ENCODE results near the gene SPRY2.

SPRY2 gene

DNA sequence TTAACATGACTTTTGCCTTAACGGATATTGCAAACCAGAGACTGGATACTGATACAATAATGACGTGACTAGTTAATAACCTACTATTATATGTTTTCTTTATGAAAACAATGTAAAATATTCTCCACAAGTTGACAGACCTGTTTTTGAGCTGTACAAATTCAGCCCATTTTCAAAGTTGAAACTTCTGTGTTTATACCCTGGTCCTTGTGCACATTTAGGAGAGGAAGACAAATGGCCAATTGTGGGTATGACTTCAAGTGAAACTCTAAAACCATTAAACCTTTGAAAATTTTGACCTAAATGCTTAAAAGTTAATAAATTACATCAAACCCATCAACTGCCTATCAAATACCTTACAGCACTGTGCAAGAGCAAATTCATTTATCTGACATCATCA lies 8.9 kb downstream of the SPRY2 start:
- Mint-ChIP-seq H3K27me3 (no peaks in the 10 kb centered on the region), H3K4me3 (no peak overlapping the region), H3K27ac (ENCODE audit: low read depth) (no peak overlapping the region), H3K9me3 (no peaks in the 10 kb centered on the region), H3K36me3 (ENCODE audit: insufficient read depth) (no peaks in the 10 kb centered on the region), H3K4me1 (no peaks in the 10 kb centered on the region)
- ATAC-seq (replicated peaks; ENCODE audit: extremely low read depth, poor library complexity, severe bottlenecking), result no peak
- DNase-seq (ENCODE audit: low spot score in 2 of 2), result no peak

DNA sequence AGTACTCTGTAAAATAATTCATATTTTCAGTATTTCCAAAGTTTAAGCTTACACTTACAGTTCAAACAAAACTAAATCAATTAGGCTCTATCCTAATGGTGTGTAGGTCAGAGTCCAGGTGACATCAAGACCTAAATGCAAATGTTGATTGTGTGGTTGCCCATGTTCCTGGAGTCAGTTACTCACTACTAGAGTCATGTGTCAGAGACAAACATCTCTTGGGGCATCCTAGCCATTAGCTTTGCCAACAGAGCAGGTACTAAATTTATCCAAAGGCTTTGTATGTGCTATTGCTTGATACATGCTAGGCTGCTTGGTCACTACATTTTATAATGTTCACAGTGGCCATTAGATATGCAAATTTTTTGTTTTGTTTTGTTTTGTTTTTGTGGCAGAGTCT lies 11.7 kb downstream of the SPRY2 start:
- no peak overlapping the region for H3K4me3 Mint-ChIP-seq
- H3K9me3 Mint-ChIP-seq, result no peaks in the 10 kb centered on the region
- ATAC-seq (replicated peaks; ENCODE audit: extremely low read depth, poor library complexity, severe bottlenecking), result no peak
- H3K36me3 Mint-ChIP-seq (ENCODE audit: insufficient read depth), result no peaks in the 10 kb centered on the region
- DNase-seq (ENCODE audit: low spot score in 2 of 2), result no peak
- no peaks in the 10 kb centered on the region for H3K27me3 Mint-ChIP-seq
- H3K27ac Mint-ChIP-seq (ENCODE audit: low read depth), result no peak overlapping the region
- H3K4me1 Mint-ChIP-seq, result no peaks in the 10 kb centered on the region

DNA sequence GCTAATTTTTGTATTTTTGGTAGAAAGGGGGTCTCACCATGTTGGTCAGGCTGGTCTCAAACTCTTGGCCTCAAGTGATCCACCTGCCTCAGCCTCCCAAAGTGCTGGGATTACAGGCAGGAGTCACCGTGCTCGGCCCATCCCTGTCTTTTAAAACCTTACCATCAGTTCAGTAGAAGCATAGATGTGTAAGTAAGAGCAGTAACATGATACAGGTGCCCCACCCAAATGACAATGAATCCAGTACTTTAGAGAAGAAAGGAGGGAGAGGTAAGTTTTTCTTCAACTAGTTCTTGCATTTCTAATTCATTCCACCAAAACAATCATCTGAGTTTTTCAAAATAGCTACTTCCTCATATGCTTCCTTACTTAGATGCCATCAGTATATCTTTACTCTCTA lies 21.9 kb downstream of the SPRY2 start:
- DNase-seq (ENCODE audit: low spot score in 2 of 2) (no peak), ATAC-seq (replicated peaks; ENCODE audit: extremely low read depth, poor library complexity, severe bottlenecking) (no peak)
- Mint-ChIP-seq H3K4me1 (no peaks in the 10 kb centered on the region), H3K27ac (ENCODE audit: low read depth) (no peak overlapping the region), H3K36me3 (ENCODE audit: insufficient read depth) (no peaks in the 10 kb centered on the region), H3K27me3 (no peaks in the 10 kb centered on the region), H3K4me3 (no peak overlapping the region), H3K9me3 (no peaks in the 10 kb centered on the region)

GRCh38 chr13:80314711-80315653 lies 25.9 kb downstream of the SPRY2 start:
- Mint-ChIP-seq H3K4me3 (no peak overlapping the region), H3K27me3 (no peaks in the 10 kb centered on the region), H3K9me3 (no peaks in the 10 kb centered on the region), H3K36me3 (ENCODE audit: insufficient read depth) (no peaks in the 10 kb centered on the region), H3K4me1 (no peaks in the 10 kb centered on the region), H3K27ac (ENCODE audit: low read depth) (no peak overlapping the region)
- no peak for ATAC-seq (replicated peaks; ENCODE audit: extremely low read depth, poor library complexity, severe bottlenecking)
- DNase-seq (ENCODE audit: low spot score in 2 of 2), result no peak

DNA sequence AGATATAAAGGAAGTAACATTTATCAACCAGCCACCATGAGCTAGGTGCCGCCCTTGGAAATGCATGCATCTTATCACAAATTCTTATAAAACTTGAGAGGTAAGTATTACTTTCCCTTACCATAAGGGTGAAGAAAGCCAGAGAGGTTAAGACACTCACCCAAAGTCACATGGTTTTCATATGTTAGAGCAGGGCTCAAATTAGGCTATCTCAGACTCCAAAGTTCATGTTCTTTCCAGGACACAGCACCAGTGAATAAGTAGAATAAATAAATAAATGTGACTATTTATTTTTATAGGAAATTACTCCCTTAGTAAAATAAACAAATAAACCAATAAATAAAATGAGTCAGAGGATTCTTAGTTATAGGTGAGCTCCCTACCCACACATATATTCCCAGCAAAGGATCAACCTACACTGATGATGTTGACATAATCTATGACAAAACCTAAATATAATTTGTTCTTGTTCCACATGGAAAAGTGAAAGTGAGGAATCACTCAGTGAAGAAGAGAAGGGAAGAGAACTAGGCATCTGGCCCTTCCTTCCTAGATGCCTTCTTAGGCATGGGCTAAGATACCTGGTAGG lies 27.2 kb downstream of the SPRY2 start:
- DNase-seq (ENCODE audit: low spot score in 2 of 2), result no peak
- Mint-ChIP-seq H3K27ac (ENCODE audit: low read depth) (no peak overlapping the region), H3K4me1 (no peaks in the 10 kb centered on the region), H3K36me3 (ENCODE audit: insufficient read depth) (no peaks in the 10 kb centered on the region), H3K9me3 (no peaks in the 10 kb centered on the region), H3K27me3 (no peaks in the 10 kb centered on the region), H3K4me3 (no peak overlapping the region)
- ATAC-seq (replicated peaks; ENCODE audit: extremely low read depth, poor library complexity, severe bottlenecking), result no peak

DNA sequence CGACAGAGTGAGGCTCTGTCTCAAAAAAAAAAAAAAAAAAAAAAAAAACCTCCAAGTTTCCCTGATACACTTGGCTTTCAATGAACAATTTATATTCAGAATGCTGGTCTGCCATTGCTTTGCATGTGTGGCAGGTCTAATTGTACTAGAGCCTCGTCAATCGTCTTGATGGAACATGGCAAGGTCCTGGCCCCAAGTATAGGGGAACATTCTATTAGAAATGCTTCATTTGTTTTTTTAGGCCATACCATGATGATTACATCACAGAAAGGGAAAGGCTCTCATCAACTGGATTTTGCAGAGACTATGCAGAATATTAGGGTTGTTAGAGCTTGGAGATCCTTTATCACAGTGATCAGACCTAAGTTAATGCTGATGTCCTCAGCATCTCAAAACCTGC lies 28.0 kb downstream of the SPRY2 start:
- H3K27ac Mint-ChIP-seq (ENCODE audit: low read depth), result no peak overlapping the region
- no peaks in the 10 kb centered on the region for H3K27me3 Mint-ChIP-seq
- ATAC-seq (replicated peaks; ENCODE audit: extremely low read depth, poor library complexity, severe bottlenecking) (no peak), DNase-seq (ENCODE audit: low spot score in 2 of 2) (no peak)
- no peak overlapping the region for H3K4me3 Mint-ChIP-seq
- H3K9me3 Mint-ChIP-seq, result no peaks in the 10 kb centered on the region
- no peaks in the 10 kb centered on the region for H3K36me3 Mint-ChIP-seq (ENCODE audit: insufficient read depth)
- H3K4me1 Mint-ChIP-seq, result no peaks in the 10 kb centered on the region

DNA sequence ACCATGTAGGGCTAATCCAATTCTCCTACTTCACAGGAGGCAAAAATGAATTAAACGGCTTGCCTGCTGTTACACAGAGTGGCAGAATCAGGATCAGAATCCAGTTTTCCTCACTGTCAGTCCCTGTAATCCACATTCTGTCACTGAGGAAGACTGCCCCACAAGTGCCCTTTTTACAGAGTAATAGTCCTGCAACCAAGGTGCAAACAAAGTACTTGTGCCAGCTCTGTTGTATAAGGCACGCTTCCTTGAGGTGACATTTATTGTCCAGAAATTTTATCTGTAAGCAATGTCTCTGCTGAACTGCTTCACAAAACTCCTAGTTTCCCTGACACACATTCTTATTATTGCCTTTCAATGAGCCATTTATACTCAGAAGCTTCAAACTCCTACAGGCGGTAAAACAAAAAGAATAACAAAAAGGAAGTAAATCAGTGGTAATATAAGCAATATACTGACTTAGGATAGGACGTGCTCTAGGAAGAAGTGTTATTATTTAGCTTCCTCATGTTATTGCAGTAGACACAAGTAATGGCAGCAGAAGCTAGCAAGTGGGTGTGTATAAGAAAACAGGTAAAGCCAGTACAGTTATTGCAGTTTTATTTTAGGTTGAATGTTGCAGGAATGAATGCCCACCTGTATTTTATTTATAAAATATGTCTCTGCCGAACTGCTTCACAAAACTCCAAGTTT lies 28.8 kb downstream of the SPRY2 start:
- no peak for DNase-seq (ENCODE audit: low spot score in 2 of 2)
- Mint-ChIP-seq H3K4me1 (no peaks in the 10 kb centered on the region), H3K4me3 (no peak overlapping the region), H3K27me3 (no peaks in the 10 kb centered on the region), H3K9me3 (no peaks in the 10 kb centered on the region), H3K36me3 (ENCODE audit: insufficient read depth) (no peaks in the 10 kb centered on the region), H3K27ac (ENCODE audit: low read depth) (no peak overlapping the region)
- ATAC-seq (replicated peaks; ENCODE audit: extremely low read depth, poor library complexity, severe bottlenecking), result no peak

- Mint-ChIP-seq H3K9me3 (no peaks in the 10 kb centered on the region), H3K4me3 (no peak overlapping the region), H3K27ac (ENCODE audit: low read depth) (no peak overlapping the region), H3K36me3 (ENCODE audit: insufficient read depth) (no peaks in the 10 kb centered on the region), H3K27me3 (no peaks in the 10 kb centered on the region), H3K4me1 (no peaks in the 10 kb centered on the region)
- ATAC-seq (replicated peaks; ENCODE audit: extremely low read depth, poor library complexity, severe bottlenecking) (no peak), DNase-seq (ENCODE audit: low spot score in 2 of 2) (no peak)
Measured at GRCh38 chr13:80309926-80310325, 31.0 kb downstream of the SPRY2 start.

- no peak for ATAC-seq (replicated peaks; ENCODE audit: extremely low read depth, poor library complexity, severe bottlenecking)
- Mint-ChIP-seq H3K36me3 (ENCODE audit: insufficient read depth) (no peaks in the 10 kb centered on the region), H3K9me3 (peaks cover 5% of the 10 kb centered on the region), H3K4me3 (no peak overlapping the region), H3K27ac (ENCODE audit: low read depth) (no peak overlapping the region), H3K4me1 (no peaks in the 10 kb centered on the region), H3K27me3 (no peaks in the 10 kb centered on the region)
- DNase-seq (ENCODE audit: low spot score in 2 of 2), result no peak
Measured at GRCh38 chr13:80307401-80307987, 33.4 kb downstream of the SPRY2 start.

GRCh38 chr13:80306337-80306972 lies 34.5 kb downstream of the SPRY2 start:
- no peak for ATAC-seq (replicated peaks; ENCODE audit: extremely low read depth, poor library complexity, severe bottlenecking)
- no peak for DNase-seq (ENCODE audit: low spot score in 2 of 2)

DNA sequence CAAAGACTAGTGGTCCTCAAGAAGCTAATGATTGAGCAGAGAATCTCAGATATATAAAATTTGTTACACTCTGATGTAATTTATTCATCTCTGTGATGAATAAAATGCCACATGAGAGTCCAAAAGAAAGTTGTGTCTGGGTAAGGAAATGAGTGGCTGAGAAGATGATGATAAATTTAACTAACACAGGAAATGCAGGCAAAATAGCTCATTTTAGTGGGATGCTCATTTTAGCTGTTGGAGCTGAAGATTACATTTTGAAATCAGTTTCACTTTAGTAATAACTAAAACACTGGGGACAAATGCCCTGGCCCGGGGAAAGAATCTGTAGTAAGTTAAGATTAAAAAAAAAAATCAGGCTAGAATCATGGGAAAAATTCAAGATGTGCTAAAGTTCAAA lies 35.2 kb downstream of the SPRY2 start:
- ATAC-seq (replicated peaks; ENCODE audit: extremely low read depth, poor library complexity, severe bottlenecking) (no peak), DNase-seq (ENCODE audit: low spot score in 2 of 2) (no peak)
- H3K9me3 Mint-ChIP-seq, result peaks cover 5% of the 10 kb centered on the region

More at GRCh38 chr13:80306337-80306972, 34.5 kb downstream of the SPRY2 start:
- no peaks in the 10 kb centered on the region for H3K4me1 Mint-ChIP-seq
- H3K27me3 Mint-ChIP-seq, result no peaks in the 10 kb centered on the region
- peaks cover 5% of the 10 kb centered on the region for H3K9me3 Mint-ChIP-seq
- H3K27ac Mint-ChIP-seq (ENCODE audit: low read depth), result no peak overlapping the region
- no peak overlapping the region for H3K4me3 Mint-ChIP-seq
- no peaks in the 10 kb centered on the region for H3K36me3 Mint-ChIP-seq (ENCODE audit: insufficient read depth)

GRCh38 chr13:80303225-80303811 lies 37.6 kb downstream of the SPRY2 start:
- DNase-seq (ENCODE audit: low spot score in 2 of 2), result no peak
- no peaks in the 10 kb centered on the region for H3K36me3 Mint-ChIP-seq (ENCODE audit: insufficient read depth)
- peaks cover 5% of the 10 kb centered on the region for H3K9me3 Mint-ChIP-seq
- no peak overlapping the region for H3K4me3 Mint-ChIP-seq
- no peak overlapping the region for H3K27ac Mint-ChIP-seq (ENCODE audit: low read depth)
- ATAC-seq (replicated peaks; ENCODE audit: extremely low read depth, poor library complexity, severe bottlenecking), result no peak
- no peaks in the 10 kb centered on the region for H3K4me1 Mint-ChIP-seq
- H3K27me3 Mint-ChIP-seq, result no peaks in the 10 kb centered on the region

More for the DNA sequence above, 35.2 kb downstream of the SPRY2 start:
- H3K27me3 Mint-ChIP-seq, result no peaks in the 10 kb centered on the region
- H3K36me3 Mint-ChIP-seq (ENCODE audit: insufficient read depth), result no peaks in the 10 kb centered on the region
- H3K4me3 Mint-ChIP-seq, result no peak overlapping the region
- no peaks in the 10 kb centered on the region for H3K4me1 Mint-ChIP-seq
- no peak overlapping the region for H3K27ac Mint-ChIP-seq (ENCODE audit: low read depth)

All from central memory CD8-positive, alpha-beta T cell (primary cell).